ENCODE measurements around the gene MCM9.
"Not testable (repeated sequence)": the region's sequence is repeated elsewhere in the genome, so short reads cannot be mapped to it uniquely, and the experiment has no call there.

MCM9 gene

DNA sequence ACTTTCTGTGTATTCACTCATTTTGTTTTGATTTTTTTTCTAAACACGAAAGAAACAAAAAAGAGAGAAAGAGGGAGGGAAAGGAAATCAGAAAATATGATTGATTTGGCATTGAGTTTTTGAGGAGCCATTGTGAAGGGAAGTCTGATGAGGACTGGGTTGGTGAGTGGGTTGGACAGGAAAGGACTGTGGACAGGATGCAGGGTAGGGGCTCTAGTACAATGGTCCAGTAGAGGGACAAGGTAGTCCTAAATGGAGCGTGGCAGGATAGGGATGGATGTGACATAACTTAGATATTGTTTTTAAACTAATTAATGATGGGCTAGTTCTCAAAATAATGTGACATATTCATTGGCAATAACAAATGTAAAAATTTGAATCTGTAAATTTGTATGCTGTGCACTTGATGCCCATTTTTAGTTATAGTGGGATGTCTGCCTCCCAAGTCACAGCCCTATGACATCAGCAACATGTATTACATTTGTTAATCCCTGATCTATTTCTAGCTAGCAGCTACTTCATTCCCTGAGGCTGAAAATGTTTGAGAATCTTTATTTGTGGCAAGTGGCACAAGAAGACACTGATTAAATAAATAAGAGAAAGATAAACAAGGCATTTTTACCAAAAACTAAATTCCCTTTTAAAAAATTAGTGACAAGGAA is 105.0 kb downstream of the MCM9 start:
- H3K4me3 Mint-ChIP-seq, result no peak overlapping the region
- H3K36me3 Mint-ChIP-seq, result peaks cover 30% of the 10 kb centered on the region
- peaks cover 3% of the 10 kb centered on the region for H3K9me3 Mint-ChIP-seq
- no peaks in the 10 kb centered on the region for H3K4me1 Mint-ChIP-seq
- no peak for ATAC-seq
- no peaks in the 10 kb centered on the region for H3K27me3 Mint-ChIP-seq
- no peak overlapping the region for H3K27ac Mint-ChIP-seq

DNA sequence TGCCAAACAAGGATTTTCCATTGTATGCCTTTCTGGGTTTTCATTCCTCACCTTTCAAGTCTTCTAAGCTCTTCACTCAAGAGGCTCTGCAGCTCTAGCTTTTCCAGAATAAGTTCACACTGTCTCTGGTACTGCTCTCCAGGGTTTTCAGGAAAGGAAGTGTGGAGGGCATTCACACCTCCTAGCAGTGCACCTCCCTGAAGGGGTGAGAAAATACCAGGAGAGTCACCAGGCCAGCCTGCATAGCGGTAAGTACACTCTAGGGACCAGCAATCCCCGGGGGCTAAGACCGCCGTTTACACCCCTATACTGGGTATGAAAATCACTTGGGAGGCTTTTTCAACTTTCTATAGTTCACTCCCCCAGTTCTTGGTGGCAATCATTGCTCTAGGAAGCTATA is 108.9 kb downstream of the MCM9 start:
- Mint-ChIP-seq H3K4me1 (no peaks in the 10 kb centered on the region), H3K9me3 (no peaks in the 10 kb centered on the region), H3K27me3 (no peaks in the 10 kb centered on the region), H3K27ac (no peak overlapping the region), H3K4me3 (no peak overlapping the region), H3K36me3 (peaks cover 52% of the 10 kb centered on the region)
- no peak for ATAC-seq

DNA sequence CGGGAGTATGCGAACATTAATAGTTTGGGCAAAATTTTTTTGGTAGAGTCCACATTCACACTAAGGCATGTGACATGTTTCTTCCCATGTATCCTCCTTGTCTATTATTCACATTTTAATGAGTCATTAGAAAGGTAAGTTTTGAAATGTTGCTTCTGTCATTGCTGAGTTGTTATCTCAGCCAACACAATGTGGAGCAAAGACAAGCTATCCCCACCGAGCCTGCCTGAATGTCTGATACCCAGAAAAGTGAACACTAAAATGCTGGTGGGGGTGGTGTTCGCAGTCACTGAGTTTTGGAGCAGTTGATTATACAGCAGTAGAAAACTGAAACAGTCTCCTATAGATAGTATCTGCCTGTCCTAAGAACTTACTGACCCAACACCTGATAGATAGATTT is 109.3 kb downstream of the MCM9 start:
- no peaks in the 10 kb centered on the region for H3K27me3 Mint-ChIP-seq
- H3K4me1 Mint-ChIP-seq, result no peaks in the 10 kb centered on the region
- no peak overlapping the region for H3K4me3 Mint-ChIP-seq
- H3K27ac Mint-ChIP-seq, result no peak overlapping the region
- H3K9me3 Mint-ChIP-seq, result peaks cover 2% of the 10 kb centered on the region
- no peak for ATAC-seq
- H3K36me3 Mint-ChIP-seq, result peaks cover 56% of the 10 kb centered on the region

DNA sequence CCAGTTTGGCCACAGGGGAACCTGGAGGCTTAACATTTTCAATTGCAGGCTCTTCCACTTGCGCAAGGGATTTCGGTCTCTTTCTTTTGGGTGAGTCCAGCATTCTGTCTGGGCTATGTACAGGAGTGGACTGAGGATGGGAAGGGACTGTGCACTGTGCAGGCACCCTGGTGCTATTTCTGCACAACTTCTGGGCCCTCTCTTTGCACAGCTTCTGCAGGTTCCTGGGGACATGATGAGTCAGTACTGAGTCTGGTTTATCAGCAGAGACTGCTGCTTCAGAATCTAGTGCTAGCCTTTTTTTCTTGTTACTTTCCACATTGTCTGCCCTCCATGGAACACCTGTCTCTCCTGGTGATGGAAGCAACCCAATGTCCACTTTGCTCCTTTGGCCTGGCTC is 119.5 kb downstream of the MCM9 start:
- Mint-ChIP-seq H3K36me3 (peaks cover 40% of the 10 kb centered on the region), H3K27ac (peak overlapping the region; percentile 5), H3K9me3 (peaks cover 3% of the 10 kb centered on the region), H3K4me3 (no peak overlapping the region), H3K27me3 (no peaks in the 10 kb centered on the region), H3K4me1 (peaks cover 3% of the 10 kb centered on the region)
- ATAC-seq, result no peak

DNA sequence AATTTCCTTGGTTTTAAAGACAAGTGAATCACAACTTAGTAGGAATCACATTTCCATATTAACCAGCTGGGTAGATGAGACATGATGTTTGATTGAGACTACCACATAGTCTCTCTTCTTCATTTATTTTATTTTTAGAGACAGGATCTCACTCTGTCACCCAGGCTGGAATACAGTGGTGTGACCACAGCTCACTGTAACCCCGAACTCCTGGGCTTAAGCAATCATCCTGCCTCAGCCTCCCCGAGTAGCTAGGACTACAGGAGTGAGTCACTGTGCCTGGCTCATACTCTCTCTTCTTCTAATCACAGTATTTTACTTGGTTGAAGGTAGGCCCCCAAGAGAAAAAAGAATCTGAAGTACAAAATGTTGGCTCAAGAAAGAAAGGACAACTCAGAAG is 121.2 kb downstream of the MCM9 start:
- Mint-ChIP-seq H3K4me1 (peaks cover 19% of the 10 kb centered on the region), H3K9me3 (no peaks in the 10 kb centered on the region), H3K27me3 (no peaks in the 10 kb centered on the region), H3K27ac (peak overlapping the region; percentile 5), H3K36me3 (peaks cover 34% of the 10 kb centered on the region), H3K4me3 (no peak overlapping the region)
- no peak for ATAC-seq

DNA sequence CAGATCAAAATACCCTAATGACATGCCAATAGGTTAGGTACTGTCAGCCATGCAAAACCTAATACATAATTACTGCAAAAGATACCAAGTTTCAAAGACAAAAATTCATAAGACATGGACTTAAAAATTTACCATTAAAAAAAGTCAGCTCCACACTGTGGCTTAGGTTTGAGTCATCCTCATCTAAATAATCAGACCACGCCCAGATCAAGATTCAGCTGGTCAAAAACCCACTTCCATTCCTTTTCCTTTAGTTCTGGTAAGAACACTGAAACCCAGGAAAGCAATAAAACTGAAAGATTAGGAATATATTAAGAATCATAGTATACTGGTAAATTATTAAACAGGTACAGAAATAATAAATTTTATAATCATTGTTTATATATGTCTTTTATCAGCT is 122.0 kb downstream of the MCM9 start:
- peaks cover 34% of the 10 kb centered on the region for H3K36me3 Mint-ChIP-seq
- H3K27me3 Mint-ChIP-seq, result no peaks in the 10 kb centered on the region

DNA sequence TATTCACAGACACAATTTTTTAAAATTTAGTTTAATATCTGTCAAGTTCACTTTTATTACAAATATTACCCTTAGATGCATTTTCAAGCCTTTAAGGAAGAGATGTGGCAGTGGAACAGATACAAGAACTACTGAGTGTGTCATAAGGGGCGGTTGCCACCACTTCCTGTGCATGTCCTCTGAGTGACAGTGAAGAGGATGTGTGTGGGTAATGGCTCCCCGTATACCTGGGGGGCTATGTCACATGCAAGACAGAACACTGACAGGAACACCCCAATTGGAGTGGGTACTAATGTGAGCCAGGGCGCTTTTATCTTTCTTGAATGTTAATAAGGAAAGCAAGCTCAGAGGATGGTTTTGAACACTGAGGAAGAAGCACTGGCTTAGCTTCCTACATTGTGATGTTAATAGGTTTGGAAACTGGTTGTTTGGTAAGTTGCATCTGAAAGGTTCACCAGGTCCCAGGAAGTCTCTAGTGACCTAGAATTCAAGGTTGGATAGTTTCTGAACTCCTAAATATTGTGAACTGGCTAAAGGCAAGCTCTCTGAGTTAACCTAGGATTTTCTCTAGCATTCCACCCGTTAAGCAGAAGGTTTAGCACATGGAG is 124.4 kb downstream of the MCM9 start:
- peak; percentile 92 for ATAC-seq
- Mint-ChIP-seq H3K4me3 (peak overlapping the region; percentile 42), H3K27me3 (no peaks in the 10 kb centered on the region), H3K36me3 (peaks cover 18% of the 10 kb centered on the region), H3K9me3 (no peaks in the 10 kb centered on the region), H3K27ac (peak overlapping the region; percentile 82), H3K4me1 (peaks cover 24% of the 10 kb centered on the region)

More for the DNA sequence above, 122.0 kb downstream of the MCM9 start:
- H3K4me3 Mint-ChIP-seq, result no peak overlapping the region
- H3K9me3 Mint-ChIP-seq, result no peaks in the 10 kb centered on the region
- peaks cover 24% of the 10 kb centered on the region for H3K4me1 Mint-ChIP-seq
- no peak overlapping the region for H3K27ac Mint-ChIP-seq
- ATAC-seq, result no peak

DNA sequence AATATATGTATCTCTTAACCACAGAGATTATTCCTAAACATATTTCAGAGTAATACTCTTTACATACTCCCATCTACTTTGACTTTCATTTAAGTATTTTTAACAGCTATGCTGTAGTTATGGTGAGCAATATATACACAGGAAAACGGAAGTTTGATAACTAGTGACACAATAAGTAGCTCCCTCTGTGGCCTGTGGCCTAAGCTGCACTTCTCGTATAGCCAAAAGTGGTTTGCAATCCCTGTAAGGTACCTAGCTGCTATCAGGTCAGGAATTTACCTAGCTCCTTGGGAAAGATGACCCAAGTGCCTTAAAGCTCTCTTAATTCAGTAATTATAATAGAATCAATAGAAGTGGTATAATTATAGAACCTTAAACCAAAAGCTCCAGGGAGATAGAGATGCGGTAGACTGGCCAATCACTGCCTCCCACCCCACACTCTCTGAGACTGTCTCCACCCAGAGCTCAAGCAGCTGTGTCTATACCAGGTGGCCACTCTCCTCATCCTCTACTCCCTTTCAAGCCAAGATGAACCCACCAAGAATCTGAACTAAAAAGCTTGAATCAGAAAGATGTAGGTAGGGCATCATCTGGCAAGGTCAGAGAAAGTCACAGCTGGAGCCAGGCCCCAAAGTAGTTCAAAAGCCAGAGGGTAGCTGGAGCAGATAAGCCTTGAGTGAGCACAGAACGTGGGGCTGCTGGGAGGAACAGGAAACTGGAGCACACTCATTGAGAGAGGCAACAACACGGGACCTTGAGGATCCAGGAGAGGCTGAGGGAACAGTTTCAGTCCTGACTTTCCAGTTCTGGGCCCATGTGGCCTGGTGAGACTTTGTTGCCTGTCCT is 125.9 kb downstream of the MCM9 start:
- Mint-ChIP-seq H3K4me3 (no peak overlapping the region), H3K4me1 (peaks cover 24% of the 10 kb centered on the region)

DNA sequence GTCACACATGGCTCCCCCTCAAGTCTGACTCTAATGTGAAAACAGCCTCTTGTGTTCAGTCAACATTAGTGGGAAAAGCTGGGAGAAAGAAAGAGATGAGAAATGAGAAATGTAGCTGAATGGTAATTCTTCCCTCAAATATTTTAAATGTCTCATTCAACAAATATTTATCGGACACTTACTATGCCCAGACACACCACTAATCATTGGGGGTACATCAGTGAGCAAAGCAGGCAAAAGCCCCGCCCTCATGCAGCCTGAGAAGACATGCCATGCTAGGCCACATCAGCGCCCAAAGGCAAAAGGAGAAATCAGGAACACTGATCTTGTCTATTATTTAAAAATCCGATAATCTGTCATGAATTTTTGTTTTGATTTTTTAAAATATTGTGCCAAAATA is 130.9 kb downstream of the MCM9 start:
- H3K4me1 Mint-ChIP-seq, result peaks cover 18% of the 10 kb centered on the region
- no peaks in the 10 kb centered on the region for H3K9me3 Mint-ChIP-seq
- no peaks in the 10 kb centered on the region for H3K36me3 Mint-ChIP-seq
- H3K4me3 Mint-ChIP-seq, result no peak overlapping the region
- no peak for ATAC-seq
- no peak overlapping the region for H3K27ac Mint-ChIP-seq
- no peaks in the 10 kb centered on the region for H3K27me3 Mint-ChIP-seq

More for the DNA sequence above, 125.9 kb downstream of the MCM9 start:
- peak; percentile 74 for ATAC-seq
- Mint-ChIP-seq H3K27ac (peak overlapping the region; percentile 82), H3K9me3 (no peaks in the 10 kb centered on the region), H3K36me3 (peaks cover 12% of the 10 kb centered on the region), H3K27me3 (no peaks in the 10 kb centered on the region)

DNA sequence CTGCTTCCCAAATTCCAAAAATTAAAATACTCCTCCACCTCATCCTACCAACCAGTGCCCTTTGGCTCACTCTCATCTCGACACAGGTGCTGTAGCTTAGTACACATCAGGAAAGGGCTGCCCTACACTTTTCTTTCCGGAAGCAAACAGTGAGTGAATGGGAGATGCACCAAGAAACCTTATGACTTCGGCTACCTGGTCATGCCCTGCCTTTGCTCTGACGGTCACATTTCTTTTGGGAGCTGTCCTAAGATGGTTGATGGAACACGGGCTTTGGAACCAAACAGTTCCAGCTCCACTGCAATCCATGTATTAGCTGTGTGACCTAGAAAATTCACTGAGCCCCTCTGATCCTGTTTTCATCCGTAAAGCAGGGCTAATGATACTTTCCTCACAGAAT is 133.7 kb downstream of the MCM9 start:
- ATAC-seq, result no peak
- peaks cover 5% of the 10 kb centered on the region for H3K36me3 Mint-ChIP-seq
- H3K27ac Mint-ChIP-seq, result no peak overlapping the region
- peaks cover 18% of the 10 kb centered on the region for H3K4me1 Mint-ChIP-seq
- no peaks in the 10 kb centered on the region for H3K9me3 Mint-ChIP-seq
- H3K4me3 Mint-ChIP-seq, result no peak overlapping the region
- H3K27me3 Mint-ChIP-seq, result no peaks in the 10 kb centered on the region

DNA sequence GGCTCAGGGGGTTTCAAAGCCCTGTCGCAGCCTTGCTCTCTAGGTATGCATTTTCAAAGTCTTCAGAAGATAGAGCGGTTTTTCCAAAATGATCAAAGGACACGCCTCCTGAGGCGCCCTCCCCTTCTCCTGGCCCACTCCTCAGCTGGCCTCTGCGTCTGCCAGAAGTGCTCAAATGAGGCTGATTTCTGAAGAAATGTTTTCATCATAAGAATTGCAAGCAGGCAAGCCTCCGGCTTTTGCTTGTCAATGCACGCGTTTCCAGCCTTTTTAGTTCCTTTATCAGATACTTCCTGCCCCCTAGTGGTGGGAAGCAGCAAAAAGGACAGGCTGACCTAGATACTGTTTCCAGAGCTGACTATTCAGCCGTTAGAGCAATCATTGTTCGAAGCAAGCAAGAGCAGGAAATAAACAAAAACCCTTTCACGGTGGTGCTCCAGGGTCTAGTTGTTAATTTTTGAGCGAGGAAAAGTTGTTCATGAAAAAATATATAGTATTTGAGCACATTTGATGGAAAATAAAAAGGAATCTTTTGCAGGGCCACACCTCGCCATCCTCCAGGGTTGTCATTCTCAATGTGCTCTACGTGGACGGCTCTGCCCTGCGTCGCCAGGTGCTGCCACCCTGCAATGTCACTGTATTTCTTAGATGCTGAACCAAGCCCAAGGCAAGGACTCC is 134.4 kb downstream of the MCM9 start:
- Mint-ChIP-seq H3K27ac (no peak overlapping the region), H3K27me3 (no peaks in the 10 kb centered on the region), H3K36me3 (peaks cover 12% of the 10 kb centered on the region), H3K4me3 (no peak overlapping the region), H3K4me1 (peaks cover 25% of the 10 kb centered on the region), H3K9me3 (no peaks in the 10 kb centered on the region)
- peak; percentile 80 for ATAC-seq

DNA sequence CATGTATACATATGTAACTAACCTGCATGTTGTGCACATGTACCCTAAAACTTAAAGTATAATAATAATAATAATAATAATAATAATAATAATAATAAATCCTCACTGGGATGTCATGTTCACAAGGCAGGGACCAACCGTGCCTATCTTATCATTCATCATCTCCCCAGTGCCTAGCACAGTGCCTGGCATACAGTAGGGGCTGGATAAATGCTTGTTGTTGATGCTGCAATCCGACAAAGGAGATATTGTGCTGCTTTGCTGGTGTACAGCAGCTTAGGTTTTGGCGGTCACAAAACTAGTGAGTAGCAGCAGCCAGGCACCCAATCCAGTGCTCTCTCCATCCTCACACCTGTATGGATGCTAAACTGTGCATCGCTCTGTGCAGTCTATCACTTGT is 135.1 kb downstream of the MCM9 start:
- H3K9me3 Mint-ChIP-seq, result no peaks in the 10 kb centered on the region
- no peak overlapping the region for H3K4me3 Mint-ChIP-seq
- no peaks in the 10 kb centered on the region for H3K27me3 Mint-ChIP-seq
- H3K27ac Mint-ChIP-seq, result no peak overlapping the region
- peaks cover 30% of the 10 kb centered on the region for H3K4me1 Mint-ChIP-seq
- no peak for ATAC-seq
- peaks cover 19% of the 10 kb centered on the region for H3K36me3 Mint-ChIP-seq

DNA sequence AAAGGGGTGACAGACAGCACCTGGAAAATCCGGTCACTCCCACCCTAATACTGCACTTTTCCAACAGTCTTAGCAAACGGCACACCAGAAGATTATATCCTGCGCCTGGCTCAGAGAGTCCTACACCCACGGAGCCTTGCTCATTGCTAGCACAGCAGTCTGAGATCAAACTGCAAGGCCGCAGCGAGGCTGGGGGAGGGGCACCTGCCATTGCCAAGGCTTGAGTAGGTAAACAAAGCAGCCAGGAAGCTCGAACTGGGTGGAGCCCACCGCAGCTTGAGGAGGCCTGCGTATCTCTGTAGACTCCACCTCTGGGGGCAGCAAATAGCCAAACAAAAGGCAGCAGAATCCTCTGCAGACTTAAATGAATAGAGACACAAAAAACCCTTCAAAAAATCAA is 138.4 kb downstream of the MCM9 start:
- ATAC-seq, H3K9me3 Mint-ChIP-seq, H3K27me3 Mint-ChIP-seq: not testable (repeated sequence)
- H3K4me1 Mint-ChIP-seq, result peaks cover 30% of the 10 kb centered on the region
- peaks cover 30% of the 10 kb centered on the region for H3K36me3 Mint-ChIP-seq
- H3K4me3 Mint-ChIP-seq, result peak overlapping the region; percentile 65
- peak overlapping the region; percentile 78 for H3K27ac Mint-ChIP-seq

DNA sequence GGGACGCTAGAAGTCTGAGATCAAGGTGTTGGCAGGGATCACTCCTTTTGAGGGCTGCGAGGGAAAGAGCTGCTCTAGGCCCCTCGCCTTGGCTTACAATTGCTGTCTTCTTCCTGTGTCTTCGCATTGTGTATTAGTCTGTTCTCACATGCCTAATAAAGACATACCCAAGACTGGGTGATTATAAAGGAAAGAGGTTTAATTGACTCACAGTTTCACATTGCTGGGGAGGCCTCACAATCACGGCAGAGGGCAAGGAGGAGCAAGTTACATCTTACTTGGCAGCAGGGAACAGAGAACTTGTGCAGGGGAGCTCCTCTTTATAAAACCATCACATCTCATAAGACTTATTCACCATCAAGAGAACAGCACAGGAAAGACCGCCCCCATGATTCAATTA is 143.5 kb downstream of the MCM9 start:
- no peaks in the 10 kb centered on the region for H3K9me3 Mint-ChIP-seq
- H3K4me3 Mint-ChIP-seq, result no peak overlapping the region
- ATAC-seq, result no peak
- H3K36me3 Mint-ChIP-seq, result peaks cover 25% of the 10 kb centered on the region
- no peak overlapping the region for H3K27ac Mint-ChIP-seq
- peaks cover 41% of the 10 kb centered on the region for H3K4me1 Mint-ChIP-seq
- H3K27me3 Mint-ChIP-seq, result no peaks in the 10 kb centered on the region

DNA sequence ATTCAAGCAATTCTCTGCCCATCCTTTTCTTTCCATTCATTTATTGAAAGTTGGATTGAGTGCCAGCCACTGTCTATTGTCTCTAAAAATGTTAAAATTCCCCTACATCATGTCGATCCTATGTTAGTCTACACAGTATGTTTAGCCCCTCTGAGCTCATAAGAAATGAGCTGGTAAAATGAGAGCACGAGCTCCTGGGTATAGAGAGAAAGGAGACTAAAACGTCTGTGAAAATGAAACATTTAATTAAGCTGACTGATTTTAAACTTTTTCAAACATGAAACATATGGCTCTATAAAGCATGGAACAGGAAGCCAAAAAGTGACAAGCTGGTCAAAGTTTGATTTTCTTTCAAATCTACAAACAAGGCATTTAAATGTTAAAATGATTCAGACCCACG is 145.0 kb downstream of the MCM9 start:
- no peak for ATAC-seq
- no peaks in the 10 kb centered on the region for H3K27me3 Mint-ChIP-seq
- no peaks in the 10 kb centered on the region for H3K9me3 Mint-ChIP-seq
- H3K4me3 Mint-ChIP-seq, result no peak overlapping the region
- peaks cover 12% of the 10 kb centered on the region for H3K36me3 Mint-ChIP-seq
- H3K4me1 Mint-ChIP-seq, result peaks cover 26% of the 10 kb centered on the region
- no peak overlapping the region for H3K27ac Mint-ChIP-seq

Measured in stimulated activated memory B cell treated with anti-CD40 and anti-IgM and Interleukin-4, amounts not matched to agents 10 μg/mL and 1 μg/mL and 100 μg/mL, for 72 hours (primary cell).